GM18498 (cell line): ENCODE results near the gene CLINT1.

Experiments used
- ATAC-seq: cut with Tn5 transposase; IDR thresholded peaks from one replicate; pipeline ENCODE4 v1.9.1; 2021; ENCODE audit warnings: mild to moderate bottlenecking, moderate library complexity; ENCODE audit not compliant: unreplicated experiment

Gene CLINT1

DNA sequence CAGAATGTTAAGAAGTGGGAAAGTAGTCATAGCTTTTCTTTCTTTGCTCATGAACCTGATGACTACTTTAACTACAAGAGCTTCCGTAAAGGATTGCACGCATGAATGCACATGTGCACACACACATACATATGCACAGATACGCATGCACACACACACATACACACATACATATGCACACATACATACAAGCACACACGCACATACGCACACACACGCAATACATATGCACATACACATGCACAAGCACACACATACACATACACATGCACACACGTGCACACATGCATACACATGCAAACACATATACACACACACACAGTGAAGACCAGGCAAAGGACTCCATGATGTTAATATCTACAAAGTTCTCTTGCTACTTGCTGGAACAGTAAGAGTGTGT lies 92.5 kb downstream of the CLINT1 start:
- no peak for ATAC-seq

DNA sequence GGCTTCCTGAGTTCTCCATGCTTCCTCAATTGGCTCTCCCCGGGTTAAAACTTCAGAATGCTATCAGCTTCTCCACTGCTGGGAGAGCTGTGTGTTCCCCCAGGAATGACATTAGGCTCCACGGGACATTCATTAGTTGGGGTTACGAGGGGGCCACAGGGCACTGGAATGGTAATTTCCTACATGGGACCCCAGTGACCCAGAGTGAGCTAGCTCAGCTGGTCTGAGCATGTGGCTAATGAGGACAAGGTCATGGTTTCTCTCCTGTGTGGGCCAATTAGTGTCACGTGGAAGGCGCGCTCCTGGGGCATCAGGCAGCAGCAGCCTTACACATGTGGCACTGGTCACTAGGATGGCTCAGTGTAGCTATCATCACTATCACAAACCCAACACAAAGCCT lies 94.4 kb downstream of the CLINT1 start:
- no peak for ATAC-seq

DNA sequence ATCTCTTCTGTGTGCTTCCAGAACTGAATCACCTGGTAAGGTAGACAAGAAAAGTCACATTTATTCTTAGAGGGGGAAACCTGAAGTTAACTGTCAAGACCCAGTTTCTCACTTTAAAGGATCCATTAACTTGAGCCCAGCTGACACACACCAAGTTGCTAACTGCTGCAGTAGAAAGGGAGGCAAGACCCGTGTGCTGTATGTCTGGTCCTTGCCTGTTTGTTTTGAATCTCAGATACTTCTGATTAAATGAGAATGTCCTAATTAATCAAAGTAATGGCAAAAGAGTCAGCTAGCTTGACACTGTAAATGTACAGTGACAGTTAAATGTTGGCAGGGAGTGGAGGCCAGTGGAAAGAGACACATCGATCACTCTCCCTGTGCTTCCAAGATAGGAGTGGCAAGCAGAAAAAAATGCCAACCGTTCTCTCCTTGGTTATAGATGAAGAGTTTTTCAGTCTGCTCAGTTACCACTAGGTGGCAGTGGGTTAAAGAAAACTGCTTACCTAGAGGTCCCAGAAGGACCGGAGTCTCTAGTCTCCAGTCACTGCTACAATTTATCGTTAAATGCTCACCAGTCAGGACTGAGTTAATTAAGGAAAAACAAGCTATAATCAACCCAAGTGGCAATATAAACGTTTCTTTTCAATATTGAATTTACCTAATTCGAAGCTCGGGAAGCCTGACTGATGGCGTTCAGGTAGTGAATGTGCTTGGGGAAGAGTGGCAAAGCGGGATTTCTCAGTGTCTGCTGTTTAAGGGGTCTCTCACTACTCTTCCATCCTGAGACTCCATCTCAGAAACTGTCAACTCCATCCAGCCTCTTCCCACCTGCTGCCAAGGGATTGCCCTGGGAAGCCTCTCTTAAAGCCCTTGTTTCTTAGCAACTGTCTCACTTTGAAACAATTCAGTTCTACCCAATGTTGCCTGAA lies 97.0 kb downstream of the CLINT1 start:
- peak; percentile 79 for ATAC-seq

DNA sequence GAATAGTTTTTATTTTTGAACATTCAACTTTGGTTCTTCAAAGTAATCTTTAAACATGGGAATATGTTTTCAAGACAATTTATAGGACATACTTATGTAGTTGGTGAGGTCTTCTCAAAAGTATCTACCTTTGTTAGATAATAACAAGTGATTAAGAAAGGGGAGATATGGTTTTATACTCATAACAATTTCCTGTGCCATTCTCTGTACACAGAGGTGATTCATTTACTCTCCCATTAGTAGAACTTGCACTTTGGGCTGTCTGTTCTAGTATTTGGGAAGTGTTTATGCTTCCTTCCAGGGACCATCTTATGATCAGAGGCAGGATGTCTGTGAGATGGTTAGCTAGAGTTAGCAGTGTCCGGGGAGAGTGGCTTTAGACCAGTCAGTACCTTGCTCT lies 100.2 kb downstream of the CLINT1 start:
- ATAC-seq: no peak

GRCh38 chr5:157756122-157756521 lies 102.8 kb downstream of the CLINT1 start:
- ATAC-seq: no peak

GRCh38 chr5:157750320-157750719 lies 108.6 kb downstream of the CLINT1 start:
- ATAC-seq: no peak

GRCh38 chr5:157749462-157749799 lies 109.5 kb downstream of the CLINT1 start:
- ATAC-seq: no peak

DNA sequence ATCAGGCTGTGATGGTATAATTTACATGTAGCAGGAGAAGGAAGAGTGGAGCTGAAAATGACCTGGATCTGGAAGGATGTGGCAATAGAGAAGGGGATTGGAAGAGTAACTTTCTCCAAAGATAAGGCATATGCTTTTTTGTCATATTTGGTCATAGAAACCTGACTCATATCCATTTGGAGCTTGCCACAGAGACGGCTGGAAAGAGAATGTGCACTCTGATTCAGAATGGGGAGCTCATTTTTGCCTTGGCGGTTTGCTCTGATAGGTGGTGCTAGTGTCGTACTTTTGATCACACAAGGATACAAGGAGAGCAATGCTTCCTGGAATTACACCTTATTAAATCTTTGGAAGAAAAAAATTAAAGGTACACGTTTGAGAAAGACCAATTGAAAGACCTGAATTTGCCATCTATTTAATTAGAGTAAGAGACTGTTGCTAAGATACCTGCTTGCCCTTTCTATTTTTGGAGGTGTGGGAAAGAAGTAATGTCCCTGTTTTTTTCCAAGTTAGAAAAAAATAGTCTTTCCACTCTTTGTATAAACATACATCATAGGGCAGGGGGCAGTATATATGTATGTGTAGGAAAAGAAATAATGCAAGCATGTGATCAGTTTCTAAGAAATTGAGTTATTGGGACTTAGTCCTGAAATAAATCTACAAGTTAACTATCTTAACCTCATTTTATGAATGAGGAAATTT lies 110.0 kb downstream of the CLINT1 start:
- no peak for ATAC-seq

DNA sequence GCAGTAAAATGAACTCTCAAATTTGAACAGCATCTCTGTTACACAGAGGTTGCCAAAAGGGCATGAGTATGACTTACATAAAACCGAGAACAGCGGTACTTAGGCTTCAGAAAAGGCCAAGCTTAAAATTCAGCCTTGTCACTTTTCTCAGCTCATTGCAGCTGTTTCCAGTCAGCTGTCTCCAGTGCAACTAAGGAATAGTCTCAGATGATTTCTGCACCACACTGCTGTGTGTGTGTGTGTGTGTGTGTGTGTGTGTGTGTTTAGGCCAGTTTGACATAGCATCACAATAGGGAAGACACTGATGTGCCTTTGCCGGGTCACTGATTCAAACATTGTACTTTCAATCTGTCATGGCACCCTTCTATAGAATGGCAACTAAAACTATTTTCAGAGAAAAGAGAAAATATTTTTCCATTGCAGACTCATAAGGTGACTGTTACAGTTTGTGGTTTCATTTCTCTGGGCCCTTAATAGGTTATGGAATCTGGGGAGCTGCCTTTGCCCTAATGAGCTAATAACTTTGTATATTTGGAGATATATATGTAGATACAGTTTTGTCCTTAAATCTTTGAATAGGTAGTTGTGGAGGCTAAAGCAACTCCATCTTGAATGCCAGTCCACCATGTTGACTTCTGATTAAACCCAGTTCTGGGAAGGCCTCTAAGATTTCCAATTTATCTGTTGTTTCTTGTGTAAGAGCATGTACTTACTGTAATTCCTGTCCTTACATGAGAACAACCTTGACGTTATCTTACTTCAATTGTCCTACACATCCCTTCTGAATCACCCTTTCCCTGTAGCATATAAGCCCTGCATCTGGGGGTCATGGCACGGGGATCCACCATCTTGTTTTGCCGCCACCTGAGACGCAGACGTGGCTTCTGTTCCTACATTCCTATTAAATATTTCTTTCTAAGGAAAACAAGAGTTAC lies 110.9 kb downstream of the CLINT1 start:
- ATAC-seq: no peak

- no peak for ATAC-seq
These were observed 111.7 kb downstream of the CLINT1 start for GRCh38 chr5:157747173-157747740.

GRCh38 chr5:157745041-157745456 lies 113.9 kb downstream of the CLINT1 start:
- no peak for ATAC-seq

- peak; percentile 32 for ATAC-seq
These were observed 114.6 kb downstream of the CLINT1 start for GRCh38 chr5:157744051-157745011.

GRCh38 chr5:157743163-157744050 lies 115.5 kb downstream of the CLINT1 start, which contains the start of gene LSM11:
Gene LSM11, plus strand, starts transcription at chr5:157743712. Its CDS starts 39 bp downstream, at chr5:157743751.
- peak; percentile 95 for ATAC-seq

DNA sequence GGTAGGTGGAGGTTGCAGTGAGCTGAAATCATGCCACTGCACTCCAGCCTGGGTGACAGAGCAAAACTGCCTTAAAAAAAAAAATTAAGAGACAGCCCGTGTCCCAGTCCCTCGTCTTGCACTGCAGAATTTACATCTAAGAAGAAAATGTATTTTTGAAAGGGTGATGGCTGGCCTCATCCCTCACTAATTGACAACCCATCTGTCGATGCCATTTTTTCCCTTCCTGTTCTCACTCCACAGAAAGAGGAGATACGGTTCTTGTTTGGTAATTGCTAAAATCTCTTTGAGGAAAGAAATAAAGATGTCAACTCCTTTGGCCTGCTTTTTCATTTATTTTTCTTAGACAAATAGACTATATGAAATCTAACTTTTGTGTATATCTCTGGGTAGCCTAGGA lies 117.8 kb downstream of the CLINT1 start:
- no peak for ATAC-seq

GRCh38 chr5:157740229-157740610 lies 118.7 kb downstream of the CLINT1 start:
- no peak for ATAC-seq

DNA sequence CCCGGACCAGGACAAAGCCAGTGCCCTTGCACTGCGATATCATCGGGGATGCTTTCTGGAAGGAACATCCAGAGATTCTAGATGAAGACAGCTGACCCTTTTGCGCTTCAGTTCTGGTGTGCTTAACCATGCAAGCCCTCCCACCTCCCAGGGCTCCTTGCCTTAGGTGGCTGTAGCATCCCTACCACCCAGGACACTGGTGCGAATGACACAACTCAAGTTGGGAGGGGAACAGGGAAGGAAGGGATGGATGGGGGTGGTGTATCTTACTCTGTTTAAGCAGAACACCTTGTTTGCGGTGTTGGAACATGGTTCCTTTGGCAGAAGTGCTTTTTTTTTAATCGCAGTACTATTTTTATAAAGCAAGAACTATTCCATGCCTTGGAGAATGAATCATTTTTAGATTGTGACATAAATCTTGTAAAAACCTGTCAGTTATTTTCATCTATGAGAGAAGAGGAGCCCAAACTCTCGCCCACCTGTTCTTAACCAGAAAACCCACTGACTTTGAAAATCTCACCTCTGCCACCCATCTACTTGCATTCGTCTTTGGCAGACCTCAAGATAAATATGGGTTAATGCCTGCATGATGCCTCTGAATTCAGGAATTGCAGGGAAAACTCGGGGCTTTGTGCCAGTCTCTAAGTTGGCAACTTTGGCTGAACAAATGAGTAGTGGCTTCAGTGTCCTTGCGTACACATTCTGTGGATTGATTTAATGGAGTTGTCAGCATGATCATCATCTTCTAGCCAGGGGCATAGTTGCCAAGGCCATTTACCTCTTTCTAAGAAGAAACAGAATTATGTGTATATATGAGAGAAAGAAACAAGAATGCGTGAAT lies 119.3 kb downstream of the CLINT1 start:
- ATAC-seq: no peak

GRCh38 chr5:157735991-157736390 lies 123.0 kb downstream of the CLINT1 start:
- ATAC-seq: no peak
